Subcutaneous abdominal adipose tissue (tissue), 5 donors: ENCODE measurements around the gene TADA3.

Experiments
- H3K27ac ChIP-seq: one replicate; pipeline ENCODE4 v1.7.0; 2013; ENCODE audit warnings: low read depth, mild to moderate bottlenecking, inconsistent platforms, low read length, moderate library complexity
- H3K27me3 ChIP-seq, 5 donors: one replicate each; pipeline ENCODE4 v1.7.0; 2013; ENCODE audit warnings: low read length in 5 of 5, inconsistent platforms in 1 of 5; ENCODE audit not compliant: control insufficient read depth in 5 of 5, insufficient read depth in 4 of 5
- H3K36me3 ChIP-seq, 5 donors: one replicate each; pipeline ENCODE4 v1.7.0; 2013; ENCODE audit warnings: low read length in 5 of 5; ENCODE audit not compliant: control insufficient read depth in 5 of 5, insufficient read depth in 5 of 5
- H3K4me1 ChIP-seq, 5 donors: one replicate each; pipeline ENCODE4 v1.7.0; 2013; ENCODE audit warnings: low read length in 5 of 5, mild to moderate bottlenecking in 3 of 5, moderate library complexity in 1 of 5; ENCODE audit not compliant: control insufficient read depth in 5 of 5, insufficient read depth in 5 of 5
- H3K4me3 ChIP-seq, 5 donors: one replicate each; pipeline ENCODE4 v1.7.0; 2013; ENCODE audit warnings: low read length in 5 of 5, low read depth in 1 of 5
- H3K9ac ChIP-seq, 5 donors: one replicate each; pipeline ENCODE4 v1.7.0; 2013; ENCODE audit warnings: low read length in 5 of 5, mild to moderate bottlenecking in 4 of 5, moderate library complexity in 3 of 5
- H3K9me3 ChIP-seq, 5 donors: one replicate each; pipeline ENCODE4 v1.7.0; 2013; ENCODE audit warnings: low read length in 5 of 5; ENCODE audit not compliant: control insufficient read depth in 5 of 5
- donor health status: healthy.
- donor health status: healthy.
- donor health status: healthy.
- donor health status: healthy.
- donor health status: healthy.

The TADA3 gene, protein sequence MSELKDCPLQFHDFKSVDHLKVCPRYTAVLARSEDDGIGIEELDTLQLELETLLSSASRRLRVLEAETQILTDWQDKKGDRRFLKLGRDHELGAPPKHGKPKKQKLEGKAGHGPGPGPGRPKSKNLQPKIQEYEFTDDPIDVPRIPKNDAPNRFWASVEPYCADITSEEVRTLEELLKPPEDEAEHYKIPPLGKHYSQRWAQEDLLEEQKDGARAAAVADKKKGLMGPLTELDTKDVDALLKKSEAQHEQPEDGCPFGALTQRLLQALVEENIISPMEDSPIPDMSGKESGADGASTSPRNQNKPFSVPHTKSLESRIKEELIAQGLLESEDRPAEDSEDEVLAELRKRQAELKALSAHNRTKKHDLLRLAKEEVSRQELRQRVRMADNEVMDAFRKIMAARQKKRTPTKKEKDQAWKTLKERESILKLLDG

DNA sequence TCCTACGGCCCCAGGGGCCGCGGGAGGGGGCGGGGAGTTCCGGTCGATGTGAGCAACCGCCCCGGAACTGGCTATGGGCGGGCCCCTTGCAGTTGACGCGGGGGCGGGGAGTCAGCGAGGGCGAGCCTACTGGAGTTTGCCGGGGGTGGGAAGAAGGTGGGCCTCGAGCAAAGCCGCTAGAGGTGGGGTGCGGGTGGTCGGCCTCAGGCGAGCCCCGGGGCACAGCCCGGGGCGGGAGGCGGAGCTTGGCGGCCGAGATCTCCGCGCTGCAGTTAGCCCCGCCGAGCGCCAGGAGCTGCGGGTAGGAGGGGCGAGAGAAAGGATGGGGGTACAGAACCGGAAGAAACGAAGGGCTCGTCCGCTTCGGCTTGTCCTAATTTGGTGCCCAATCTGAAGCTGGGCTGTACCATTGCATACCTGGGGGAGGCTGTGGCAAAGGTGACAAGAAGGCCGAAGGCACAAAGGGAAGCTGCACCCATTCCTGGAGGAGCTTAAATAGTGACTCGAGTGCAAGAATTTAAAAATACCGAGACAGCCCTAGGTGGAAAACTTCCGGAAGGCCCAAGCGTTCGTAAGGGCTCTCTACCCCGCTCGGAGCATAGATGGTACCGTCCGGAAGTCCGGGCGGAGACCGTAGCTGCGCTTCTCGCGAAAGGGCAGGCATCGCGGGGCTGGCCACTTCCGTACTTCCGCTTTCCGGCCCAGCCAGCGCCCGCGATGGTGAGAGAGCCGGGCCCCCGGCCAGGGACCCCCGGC, at the start of gene TADA3, which contains the start of gene ARPC4:
Gene TADA3 (minus strand): TSS at position 69 of the 756 bp plus-strand sequence. CDS start 1,007 bp downstream, outside the sequence.
Gene ARPC4 (plus strand): TSS at position 678 of the 756 bp plus-strand sequence. CDS start 40 bp downstream, at position 718.
- peak within 1 kb of the TSS; percentile 72 to 99 (median 96) for H3K4me3 ChIP-seq
- H3K4me1 ChIP-seq: peaks cover 2 to 40% (median 29%) of the 10 kb centered on the region in 5 donors
- H3K27me3 ChIP-seq: no peaks in the 10 kb centered on the region
- H3K36me3 ChIP-seq: peaks cover 4 to 37% (median 28%) of the 10 kb centered on the region in 5 donors
- peak within 1 kb of the TSS; percentile 86 to 99 (median 97) for H3K9ac ChIP-seq
- H3K9me3 ChIP-seq: no peaks in the 10 kb centered on the region
- H3K27ac ChIP-seq: peak within 1 kb of the TSS; percentile 97

DNA sequence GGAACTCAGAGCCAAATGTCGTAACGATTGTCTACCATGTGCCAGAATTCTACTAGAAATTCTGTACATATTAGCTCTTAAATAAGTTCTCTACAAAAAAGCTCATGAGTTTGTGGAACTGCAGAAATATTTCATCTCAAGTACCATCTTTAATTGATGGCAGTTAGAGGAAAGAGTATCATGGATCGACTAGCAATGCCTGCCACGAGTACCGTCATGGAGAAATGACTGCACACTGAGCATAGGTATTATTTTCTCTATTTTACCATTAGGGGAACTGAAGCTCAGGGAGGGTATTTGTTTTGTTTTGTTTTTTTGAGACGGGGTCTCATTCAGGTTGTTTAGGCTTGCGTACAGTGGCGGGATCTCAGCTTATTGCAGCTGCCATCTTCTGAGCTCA, 48.7 kb upstream of the TADA3 start:
- Histone ChIP-seq H3K36me3 (peaks cover 0 to 46% (median 38%) of the 10 kb centered on the region in 5 donors), H3K4me3 (no peak overlapping the region), H3K9me3 (no peaks in the 10 kb centered on the region), H3K27ac (no peak overlapping the region), H3K4me1 (peaks cover 0 to 26% (median 19%) of the 10 kb centered on the region in 5 donors), H3K27me3 (no peaks in the 10 kb centered on the region), H3K9ac (no peak overlapping the region)

DNA sequence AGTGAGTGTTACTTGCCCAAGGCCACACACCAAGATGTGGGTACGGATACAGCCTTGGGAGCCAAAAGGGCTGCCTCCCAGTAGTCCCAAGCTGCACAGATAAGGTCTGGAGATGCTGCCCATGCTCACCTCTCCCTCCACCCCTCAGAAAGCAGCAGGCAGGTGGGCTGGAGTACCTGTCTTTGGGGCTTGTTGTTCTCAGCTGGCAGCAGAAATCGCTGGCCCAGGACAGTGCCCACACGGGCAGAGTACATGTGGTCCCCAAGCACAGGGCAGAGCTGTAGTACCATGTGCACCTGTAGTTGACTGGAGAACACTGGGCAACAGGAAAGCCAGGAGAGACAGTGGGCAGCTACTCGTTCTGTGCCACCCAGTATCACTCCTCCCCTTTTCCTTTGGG, 46.6 kb upstream of the TADA3 start:
- peaks cover 0 to 21% (median 13%) of the 10 kb centered on the region in 5 donors for H3K4me1 ChIP-seq
- no peaks in the 10 kb centered on the region for H3K27me3 ChIP-seq
- peaks cover 0 to 66% (median 57%) of the 10 kb centered on the region in 5 donors for H3K36me3 ChIP-seq
- no peak overlapping the region for H3K27ac ChIP-seq
- H3K4me3 ChIP-seq: no peak overlapping the region
- H3K9me3 ChIP-seq: no peaks in the 10 kb centered on the region
- no peak overlapping the region for H3K9ac ChIP-seq

DNA sequence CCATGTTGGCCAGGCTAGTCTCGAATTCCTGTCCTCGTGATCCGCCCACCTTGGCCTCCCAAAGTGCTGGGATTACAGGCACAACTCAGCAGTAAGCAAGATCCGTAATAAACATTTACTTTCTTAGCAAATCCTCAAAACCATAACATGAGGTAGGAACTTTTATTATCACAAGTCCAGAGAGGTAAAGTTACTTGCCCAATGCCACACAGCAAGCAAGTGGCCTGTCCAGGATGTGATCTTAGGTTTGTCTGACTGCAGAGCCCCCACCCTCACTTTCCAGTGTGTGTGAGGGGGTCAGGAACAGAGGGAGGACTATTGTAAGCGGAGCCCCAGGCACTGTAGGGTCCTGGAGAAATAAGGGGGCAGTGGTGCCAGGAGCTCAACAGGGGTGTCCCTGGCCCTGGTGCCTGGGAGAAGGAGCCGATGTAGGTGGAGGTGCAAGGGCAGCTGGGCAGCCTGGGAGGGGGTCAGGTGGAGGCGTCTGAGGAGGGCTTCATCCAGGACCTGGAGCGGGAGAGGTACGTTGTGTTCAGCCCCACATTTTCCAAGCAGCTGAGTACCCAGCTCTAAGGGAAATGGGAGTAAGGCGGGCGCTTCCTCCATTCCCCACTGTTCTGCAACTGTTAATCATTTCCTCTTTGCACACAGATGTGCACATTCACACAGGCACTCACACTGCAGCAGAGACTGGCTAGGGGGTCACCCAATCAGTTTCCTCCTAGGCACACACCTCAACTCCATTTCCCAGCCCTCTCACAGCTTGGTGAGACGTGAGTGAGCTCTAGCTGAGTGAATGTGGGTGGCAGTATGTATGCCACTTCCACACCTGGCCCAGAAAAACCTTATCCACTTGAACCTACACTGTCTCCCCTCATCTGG, 45.7 kb upstream of the TADA3 start:
- H3K9ac ChIP-seq: peak overlapping the region in 1 of 5 donors; percentile 8
- H3K27me3 ChIP-seq: no peaks in the 10 kb centered on the region
- no peak overlapping the region for H3K4me3 ChIP-seq
- no peak overlapping the region for H3K27ac ChIP-seq
- peaks cover 0 to 13% (median 6%) of the 10 kb centered on the region in 5 donors for H3K4me1 ChIP-seq
- peaks cover 0 to 74% (median 65%) of the 10 kb centered on the region in 5 donors for H3K36me3 ChIP-seq
- H3K9me3 ChIP-seq: no peaks in the 10 kb centered on the region

DNA sequence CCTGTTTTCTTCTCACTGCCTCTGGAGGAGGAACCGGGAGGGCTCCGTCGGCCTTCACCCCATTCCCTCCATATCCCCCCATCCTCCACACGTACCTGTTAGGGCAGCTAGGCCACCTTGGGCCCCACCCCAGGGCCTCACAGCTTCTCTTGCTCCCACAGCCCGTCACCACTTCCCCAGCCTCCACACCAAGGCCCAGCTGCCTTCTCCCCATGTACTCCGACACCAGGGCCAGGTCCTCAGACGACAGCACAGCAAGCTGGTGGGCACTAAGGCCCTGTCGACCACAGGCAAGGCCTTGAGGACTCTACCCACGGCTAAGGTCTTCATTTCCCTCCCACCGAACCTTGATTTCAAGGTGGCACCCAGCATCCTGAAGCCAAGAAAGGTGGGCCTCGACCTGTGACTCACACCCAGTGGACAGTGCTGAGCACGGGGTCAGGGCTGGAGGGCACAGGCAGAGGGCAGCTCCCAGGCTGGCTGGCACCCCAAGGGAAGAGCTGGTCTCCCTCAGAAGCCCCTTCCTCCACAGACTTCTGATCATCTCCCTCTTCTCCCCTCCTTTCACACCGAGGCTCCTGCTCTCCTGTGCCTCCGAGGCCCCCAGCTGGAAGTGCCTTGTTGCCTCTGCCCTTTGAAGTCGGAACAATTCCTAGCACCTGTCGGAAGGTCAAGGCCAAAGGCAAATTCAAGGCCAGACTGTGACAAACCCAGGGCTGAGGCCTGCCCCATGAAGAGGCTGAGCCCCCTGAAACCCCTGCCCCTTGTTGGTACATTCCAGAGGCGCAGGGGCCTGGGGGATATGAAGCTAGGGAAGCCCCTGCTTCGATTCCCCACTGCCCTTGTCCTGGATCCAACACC, 42.5 kb upstream of the TADA3 start:
- no peak overlapping the region for H3K27ac ChIP-seq
- no peak overlapping the region for H3K9ac ChIP-seq
- no peaks in the 10 kb centered on the region for H3K4me1 ChIP-seq
- peaks cover 0 to 66% (median 54%) of the 10 kb centered on the region in 5 donors for H3K36me3 ChIP-seq
- no peaks in the 10 kb centered on the region for H3K27me3 ChIP-seq
- no peaks in the 10 kb centered on the region for H3K9me3 ChIP-seq
- H3K4me3 ChIP-seq: no peak overlapping the region

DNA sequence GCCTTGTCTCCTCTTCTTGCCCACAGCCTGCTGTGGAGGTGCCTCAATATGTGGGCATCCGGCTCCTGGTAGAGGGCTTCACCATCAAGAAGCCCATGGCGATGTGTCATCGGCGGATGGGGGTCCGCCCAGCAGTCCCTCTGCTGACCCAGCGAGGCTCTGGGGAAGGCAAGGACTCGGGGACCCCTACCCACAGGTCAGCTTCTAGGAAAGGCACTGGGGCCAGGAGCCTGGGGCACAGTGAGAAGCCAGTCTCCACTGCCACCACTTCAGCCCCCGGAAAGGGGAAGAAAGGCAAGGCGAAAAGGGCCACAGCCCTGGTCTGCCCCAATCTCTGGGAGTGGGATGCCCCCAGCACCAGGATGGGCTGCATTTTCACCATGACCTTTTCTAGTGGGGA, 40.8 kb upstream of the TADA3 start:
- Histone ChIP-seq H3K9ac (no peak overlapping the region), H3K4me1 (no peaks in the 10 kb centered on the region), H3K27ac (no peak overlapping the region), H3K36me3 (peaks cover 0 to 63% (median 55%) of the 10 kb centered on the region in 5 donors), H3K4me3 (no peak overlapping the region), H3K27me3 (no peaks in the 10 kb centered on the region), H3K9me3 (no peaks in the 10 kb centered on the region)

DNA sequence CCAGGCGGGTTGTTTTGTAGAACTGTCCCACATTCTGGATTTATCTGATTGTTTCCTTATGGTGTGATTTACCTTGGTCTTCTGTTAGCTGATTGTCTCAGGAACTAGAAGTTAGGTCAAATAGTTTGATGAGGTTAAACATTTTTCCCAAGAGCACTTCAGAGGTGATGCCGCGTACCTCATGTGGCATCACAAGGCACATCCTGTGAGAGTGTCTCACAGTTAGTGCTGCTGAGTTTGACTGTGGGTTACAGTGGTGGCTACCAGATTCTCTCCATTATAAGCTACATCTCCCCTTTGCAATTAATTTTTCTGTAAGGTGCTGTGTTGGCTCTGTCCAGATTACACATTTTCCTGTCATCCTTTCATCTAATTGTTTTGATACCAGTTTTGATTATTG, 39.0 kb upstream of the TADA3 start:
- Histone ChIP-seq H3K4me3 (no peak overlapping the region), H3K27ac (no peak overlapping the region), H3K9me3 (no peaks in the 10 kb centered on the region), H3K36me3 (peaks cover 0 to 63% (median 55%) of the 10 kb centered on the region in 5 donors), H3K27me3 (no peaks in the 10 kb centered on the region), H3K4me1 (no peaks in the 10 kb centered on the region), H3K9ac (no peak overlapping the region)

DNA sequence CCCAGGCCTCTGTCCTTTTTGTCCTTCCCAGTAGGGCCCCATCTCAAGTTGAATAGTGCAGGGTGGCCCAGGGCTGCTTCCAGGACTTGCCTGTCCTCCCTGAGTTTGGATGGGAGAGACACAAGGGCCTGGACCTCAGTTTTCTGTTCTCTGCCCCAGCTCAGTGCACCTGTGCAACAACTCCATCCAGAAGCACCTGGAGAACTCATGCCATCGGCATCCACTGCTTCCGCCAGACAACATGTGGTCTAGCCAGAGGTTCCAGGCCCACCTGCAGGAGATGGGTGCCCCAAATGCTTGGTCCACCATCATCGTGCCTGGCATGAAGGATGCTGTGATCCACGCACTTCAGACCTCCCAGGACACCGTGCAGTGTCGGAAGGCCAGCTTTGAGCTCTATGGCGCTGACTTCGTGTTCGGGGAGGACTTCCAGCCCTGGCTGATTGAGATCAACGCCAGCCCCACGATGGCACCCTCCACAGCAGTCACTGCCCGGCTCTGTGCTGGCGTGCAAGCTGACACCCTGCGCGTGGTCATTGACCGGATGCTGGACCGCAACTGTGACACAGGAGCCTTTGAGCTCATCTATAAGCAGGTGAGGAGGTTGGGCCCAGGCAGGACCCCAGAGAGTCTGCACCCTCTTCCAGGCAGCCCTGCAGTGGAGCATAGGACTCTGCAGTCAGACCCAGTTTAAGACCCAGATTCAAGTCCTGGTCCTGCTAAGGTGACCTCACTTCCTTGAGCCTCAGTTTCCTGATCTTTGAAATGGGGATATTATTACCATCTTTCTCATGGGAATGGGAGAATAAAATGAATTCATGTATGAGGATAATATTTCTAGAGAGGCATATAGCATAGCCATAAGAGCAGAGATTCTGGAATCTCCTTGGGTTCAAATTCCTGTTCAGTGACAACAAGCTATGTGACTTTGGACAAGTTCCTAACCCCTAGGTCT, 36.8 kb upstream of the TADA3 start:
- no peak overlapping the region for H3K9ac ChIP-seq
- H3K36me3 ChIP-seq: peaks cover 0 to 43% (median 37%) of the 10 kb centered on the region in 5 donors
- no peaks in the 10 kb centered on the region for H3K27me3 ChIP-seq
- H3K9me3 ChIP-seq: no peaks in the 10 kb centered on the region
- H3K27ac ChIP-seq: no peak overlapping the region
- H3K4me1 ChIP-seq: no peaks in the 10 kb centered on the region
- no peak overlapping the region for H3K4me3 ChIP-seq
